ENCODE data around the gene BACH1.
"Not testable (repeated sequence)": the region's sequence is repeated elsewhere in the genome, so short reads cannot be mapped to it uniquely, and the experiment has no call there.

Gene BACH1

GRCh38 chr21:29298348-29299045, at the start of gene BACH1:
BACH1 (plus strand) TSS chr21:29298922; CDS start chr21:29321281, 22,359 bp downstream.
- DNase-seq = peak; percentile 85

- not testable (repeated sequence) for DNase-seq
These were observed 49.4 kb upstream of the BACH1 start for GRCh38 chr21:29249289-29249688.

GRCh38 chr21:29250636-29251035, 48.1 kb upstream of the BACH1 start:
- DNase-seq = no peak

- DNase-seq = not testable (repeated sequence)
These were observed 44.9 kb upstream of the BACH1 start for GRCh38 chr21:29253861-29254260.

- DNase-seq = no peak
These were observed 44.2 kb upstream of the BACH1 start for GRCh38 chr21:29254550-29254949.

- DNase-seq = no peak
These were observed 42.4 kb upstream of the BACH1 start for GRCh38 chr21:29256126-29256910.

- no peak for DNase-seq
These were observed 41.0 kb upstream of the BACH1 start for GRCh38 chr21:29257701-29258100.

GRCh38 chr21:29258626-29259338, 39.9 kb upstream of the BACH1 start:
- no peak for DNase-seq

- DNase-seq = no peak
These were observed 38.3 kb upstream of the BACH1 start for GRCh38 chr21:29260461-29260860.

- no peak for DNase-seq
These were observed 36.9 kb upstream of the BACH1 start for GRCh38 chr21:29261555-29262540.

- DNase-seq = no peak
These were observed 34.0 kb upstream of the BACH1 start for GRCh38 chr21:29264721-29265120.

- no peak for DNase-seq
These were observed 32.8 kb upstream of the BACH1 start for GRCh38 chr21:29265690-29266479.

- no peak for DNase-seq
These were observed 31.1 kb upstream of the BACH1 start for GRCh38 chr21:29267666-29268065.

- DNase-seq = no peak
These were observed 26.8 kb upstream of the BACH1 start for GRCh38 chr21:29271927-29272333.

- no peak for DNase-seq
These were observed 21.3 kb upstream of the BACH1 start for GRCh38 chr21:29277442-29277841.

- DNase-seq = no peak
These were observed 19.2 kb upstream of the BACH1 start for GRCh38 chr21:29279558-29279957.

- not testable (repeated sequence) for DNase-seq
These were observed 16.9 kb upstream of the BACH1 start for GRCh38 chr21:29281801-29282200.

- no peak for DNase-seq
These were observed 11.3 kb upstream of the BACH1 start for GRCh38 chr21:29287383-29287782.

- no peak for DNase-seq
These were observed 10.5 kb upstream of the BACH1 start for GRCh38 chr21:29288239-29288638.

- DNase-seq = no peak
These were observed 9.4 kb upstream of the BACH1 start for GRCh38 chr21:29289317-29289716.

GRCh38 chr21:29290240-29290639, 8.5 kb upstream of the BACH1 start:
- DNase-seq = no peak

GRCh38 chr21:29293495-29293894, 5.2 kb upstream of the BACH1 start:
- no peak for DNase-seq
